HEK293 (cell line): ENCODE measurements around the gene FRMD3.

Experiments
- CTCF ChIA-PET: fragments of 350-600 bp; formaldehyde crosslinking; extraction: SDS; loops from one replicate; lab custom pipeline; 2021; ENCODE audit warnings: antibody characterized with exemption; lab: Yijun Ruan, JAX
- POLR2A ChIA-PET: fragments of 300-600 bp; formaldehyde crosslinking; extraction: SDS; loops from one replicate; lab custom pipeline; 2020; ENCODE audit warnings: antibody characterized with exemption, inconsistent platforms; lab: Yijun Ruan, JAX
- H3K27ac ChIP-seq: fragments of 200-500 bp; sonication (Bioruptor generic); 2 replicates; pipeline ENCODE4 v1.5.1; 2014; ENCODE audit warnings: low read depth, low read length, control low read depth, inconsistent platforms; ENCODE audit errors: extremely low read depth
- H3K36me3 ChIP-seq, 2 experiments: fragments of 200-500 bp in 1 of 2; sonication (Bioruptor generic) in 1 of 2; 1 replicate in 1 of 2; 2 replicates in 1 of 2; pipeline ENCODE4 v1.5.1; 2014 to 2017; ENCODE audit warnings: inconsistent platforms in 2 of 2, low read length in 2 of 2; ENCODE audit not compliant: control insufficient read depth in 2 of 2, insufficient read depth in 1 of 2
- H3K4me1 ChIP-seq: fragments of 200-500 bp; sonication (Bioruptor generic); 2 replicates; pipeline ENCODE4 v1.5.1; 2014; ENCODE audit warnings: mild to moderate bottlenecking, low read length, inconsistent platforms; ENCODE audit not compliant: control insufficient read depth, insufficient read depth
- H3K4me3 ChIP-seq: 2 replicates; pipeline ENCODE4 v1.5.1; 2011; ENCODE audit warnings: low read depth, mild to moderate bottlenecking, control low read depth, low read length, moderate library complexity
- H3K9me3 ChIP-seq: fragments of 200-500 bp; sonication (Bioruptor generic); 2 replicates; pipeline ENCODE4 v1.5.1; 2014; ENCODE audit warnings: low read depth, low read length, inconsistent platforms; ENCODE audit not compliant: control insufficient read depth, insufficient read depth
- ATF2 ChIP-seq: fragments of 450-650 bp; formaldehyde crosslinking; IDR thresholded peaks from 2 replicates; pipeline ENCODE4 v1.5.1; 2016; ENCODE audit warnings: missing biosample characterization, missing genetic modification characterization, low read depth
- EGR2 ChIP-seq: fragments of 450-650 bp; formaldehyde crosslinking; IDR thresholded peaks from 2 replicates; pipeline ENCODE4 v1.5.1; 2016; ENCODE audit warnings: low read depth, missing biosample characterization, missing genetic modification characterization
- IKZF3 ChIP-seq: fragments of 450-650 bp; IDR thresholded peaks from 2 replicates; pipeline ENCODE4 v1.5.0; 2018; ENCODE audit warnings: missing biosample characterization, mild to moderate bottlenecking, missing genetic modification characterization, moderate library complexity
- KLF16 ChIP-seq: fragments of 450-650 bp; formaldehyde crosslinking; IDR thresholded peaks from 2 replicates; pipeline ENCODE4 v1.5.1; 2017; ENCODE audit warnings: missing biosample characterization, missing genetic modification characterization
- PRDM2 ChIP-seq: fragments of 450-650 bp; formaldehyde crosslinking; IDR thresholded peaks from 2 replicates; pipeline ENCODE4 v1.5.1; 2016; ENCODE audit warnings: missing biosample characterization, missing genetic modification characterization, borderline replicate concordance
- SALL2 ChIP-seq: fragments of 450-650 bp; formaldehyde crosslinking; IDR thresholded peaks from 2 replicates; pipeline ENCODE4 v1.5.0; 2017; ENCODE audit warnings: missing biosample characterization, mild to moderate bottlenecking, missing genetic modification characterization, borderline replicate concordance
- SETDB1 ChIP-seq: IDR thresholded peaks from one replicate; pipeline ENCODE4 v1.6.1; 2017; ENCODE audit warnings: mild to moderate bottlenecking, low read length, moderate library complexity, mixed read lengths; ENCODE audit not compliant: insufficient read length
- SP3 ChIP-seq: fragments of 450-650 bp; formaldehyde crosslinking; IDR thresholded peaks from 2 replicates; pipeline ENCODE4 v1.5.1; 2016; ENCODE audit warnings: missing biosample characterization, missing genetic modification characterization
- ZBTB1 ChIP-seq: fragments of 450-650 bp; formaldehyde crosslinking; IDR thresholded peaks from 2 replicates; pipeline ENCODE4 v1.5.1; 2016; ENCODE audit warnings: missing biosample characterization, missing genetic modification characterization
- ZBTB10 ChIP-seq: fragments of 450-650 bp; formaldehyde crosslinking; IDR thresholded peaks from 2 replicates; pipeline ENCODE4 v1.5.1; 2016; ENCODE audit warnings: missing biosample characterization, missing genetic modification characterization
- ZBTB44 ChIP-seq: fragments of 450-650 bp; IDR thresholded peaks from 2 replicates; pipeline ENCODE4 v1.5.1; 2018; ENCODE audit warnings: missing biosample characterization, mild to moderate bottlenecking, missing genetic modification characterization
- ZBTB6 ChIP-seq: fragments of 450-650 bp; formaldehyde crosslinking; IDR thresholded peaks from 2 replicates; pipeline ENCODE4 v1.5.1; 2017; ENCODE audit warnings: missing biosample characterization, missing genetic modification characterization
- ZBTB8A ChIP-seq: fragments of 450-650 bp; formaldehyde crosslinking; IDR thresholded peaks from 2 replicates; pipeline ENCODE4 v1.5.1; 2016; ENCODE audit warnings: missing biosample characterization, missing genetic modification characterization
- ZEB2 ChIP-seq: fragments of 450-650 bp; formaldehyde crosslinking; IDR thresholded peaks from 2 replicates; pipeline ENCODE4 v1.5.1; 2016; ENCODE audit warnings: missing biosample characterization, missing genetic modification characterization
- ZNF24 ChIP-seq: fragments of 450-650 bp; formaldehyde crosslinking; IDR thresholded peaks from 2 replicates; pipeline ENCODE4 v1.5.1; 2016; ENCODE audit warnings: missing biosample characterization, missing genetic modification characterization
- ZNF311 ChIP-seq: fragments of 450-650 bp; formaldehyde crosslinking; IDR thresholded peaks from 2 replicates; pipeline ENCODE4 v1.5.1; 2017; ENCODE audit warnings: missing biosample characterization, missing genetic modification characterization, borderline replicate concordance
- ZNF37A ChIP-seq: fragments of 450-650 bp; IDR thresholded peaks from 2 replicates; pipeline ENCODE4 v1.5.1; 2018; ENCODE audit warnings: missing biosample characterization, missing genetic modification characterization
- ZNF48 ChIP-seq: fragments of 450-650 bp; formaldehyde crosslinking; IDR thresholded peaks from 2 replicates; pipeline ENCODE4 v1.5.1; 2016; ENCODE audit warnings: missing biosample characterization, missing genetic modification characterization
- ZNF561 ChIP-seq: fragments of 450-650 bp; IDR thresholded peaks from 2 replicates; pipeline ENCODE4 v1.5.1; 2018; ENCODE audit warnings: missing biosample characterization, missing genetic modification characterization, borderline replicate concordance
- ZNF626 ChIP-seq: fragments of 450-650 bp; sonication (Bioruptor Pico); formaldehyde crosslinking; IDR thresholded peaks from 2 replicates; pipeline ENCODE4 v1.5.1; 2018; ENCODE audit warnings: missing biosample characterization, missing genetic modification characterization, inconsistent platforms
- ZNF768 ChIP-seq: fragments of 450-650 bp; formaldehyde crosslinking; IDR thresholded peaks from 2 replicates; pipeline ENCODE4 v1.5.1; 2018; ENCODE audit warnings: missing biosample characterization, mild to moderate bottlenecking, missing genetic modification characterization
- ZNF785 ChIP-seq: fragments of 450-650 bp; formaldehyde crosslinking; IDR thresholded peaks from 2 replicates; pipeline ENCODE4 v1.5.1; 2016; ENCODE audit warnings: missing biosample characterization, missing genetic modification characterization
- ZNF791 ChIP-seq: fragments of 450-650 bp; formaldehyde crosslinking; IDR thresholded peaks from 2 replicates; pipeline ENCODE4 v1.5.1; 2016; ENCODE audit warnings: missing biosample characterization, missing genetic modification characterization
- ZNF837 ChIP-seq: fragments of 450-650 bp; formaldehyde crosslinking; IDR thresholded peaks from 2 replicates; pipeline ENCODE4 v1.5.1; 2016; ENCODE audit warnings: missing biosample characterization, missing genetic modification characterization
- ZSCAN30 ChIP-seq: fragments of 450-650 bp; IDR thresholded peaks from 2 replicates; pipeline ENCODE4 v1.5.1; 2018; ENCODE audit warnings: missing biosample characterization, mild to moderate bottlenecking, missing genetic modification characterization, moderate library complexity

Gene FRMD3

GRCh38 chr9:83538172-83538889 is at the start of gene FRMD3:
Gene FRMD3, minus strand, starts transcription at chr9:83538401. Its CDS starts 170 bp downstream, at chr9:83538231.
- H3K4me1 ChIP-seq: no peaks in the 10 kb centered on the region
- H3K36me3 ChIP-seq: no peaks in the 10 kb centered on the region
- CTCF ChIA-PET: interaction anchor here (0.6 to 3.0 kb wide), 15 partner anchors 10 to 452 kb away, joined by 3 to 18 read pairs (median 3); no protein-coding TSS in a partner anchor
- H3K9me3 ChIP-seq: no peaks in the 10 kb centered on the region
- H3K4me3 ChIP-seq: peak within 1 kb of the TSS; percentile 64
- POLR2A ChIA-PET: interaction anchor here (0.5 kb wide), 1 partner anchor 11 kb away, joined by 4 read pairs; no protein-coding TSS in a partner anchor
- H3K27ac ChIP-seq: peak within 1 kb of the TSS; percentile 46; the same call in 1 of the 2 replicates
- TF ChIP-seq ZBTB44 (tag by site-specific recombination) (no peak), KLF16 (tag by site-specific recombination) (no peak), ZNF768 (tag by site-specific recombination) (no peak), IKZF3 (tag by site-specific recombination) (0 out of 2 replicates have a peak, but pooled peaks have one; percentile 10), ZBTB6 (tag by site-specific recombination) (peak; percentile 68; the same call in 1 of the 2 replicates), SETDB1 (no peak), ZBTB10 (tag by site-specific recombination) (no peak), ZNF311 (no peak), ZNF37A (tag by site-specific recombination) (no peak), ZSCAN30 (tag by site-specific recombination) (0 out of 2 replicates have a peak, but pooled peaks have one; percentile 48), PRDM2 (tag by site-specific recombination) (no peak), ZNF785 (0 out of 2 replicates have a peak, but pooled peaks have one; percentile 60), ZNF837 (tag by site-specific recombination) (no peak), ZNF626 (tag by site-specific recombination) (no peak), ZBTB8A (tag by site-specific recombination) (peak; percentile 87), SALL2 (tag by site-specific recombination) (no peak), SP3 (peak; percentile 65), ZNF24 (no peak), ZNF791 (tag by site-specific recombination) (no peak), ZBTB1 (tag by site-specific recombination) (no peak), ZNF48 (no peak), ZEB2 (tag by site-specific recombination) (no peak), ATF2 (tag by site-specific recombination) (no peak), EGR2 (tag by site-specific recombination) (peak; percentile 81), ZNF561 (tag by site-specific recombination) (peak; percentile 75)
